Left colon (tissue), 2 donors: ENCODE measurements around the gene PARD6G. TPM values are rescaled to one million over a fixed set of nuclear protein-coding genes. Genes with fewer than 3 reads are reported as not detected.

ENCODE experiments used
- total RNA-seq, 2 donors: library from RNA; stranded (reverse); fragmentation: NEBNext Ultra II Directional; extraction: Animal tissue kit (Norgen Biotek cat#: 25700); gene quantifications; one replicate each; pipeline ENCODE4 v1.2.1, GENCODE V29; 2021
- donor health status: DM: no; HTN: no; CAD: no.
- donor health status: DM: yes; HTN: yes; CAD: no.

PARD6G gene
- total RNA-seq, 2 donors from 2014 or later, result 2.5 to 2.7 TPM

Other genes starting within 250 kb of the PARD6G start
- 10 to 100 TPM; 14.9 to 16.4 TPM for gene RBFA, start 213.1 kb downstream of the PARD6G start, total RNA-seq
- 10 to 100 TPM; 17.6 to 20.6 TPM for gene ADNP2, start 138.3 kb downstream of the PARD6G start, total RNA-seq